ENCODE measurements around the gene ELANE. TPM values are rescaled to one million over a fixed set of nuclear protein-coding genes. Genes with fewer than 3 reads are reported as not detected.

Gene ELANE
- total and polyA plus RNA-seq, 9 of the 15 experiments (the other 6 are each of a cell fraction or from before 2014, with no cell fraction given), result not detected

- no peak for TF ChIP-seq ZNF609 (CRISPR knock-in tag; IDR thresholded peaks at IDR 0.05; ENCODE audit: borderline replicate concordance)
- no peak for TF ChIP-seq SETDB1 (IDR thresholded peaks at IDR 0.05; ENCODE audit: low read length)
- TF ChIP-seq MYC (IDR thresholded peaks at IDR 0.05; ENCODE audit: low read depth, low read length), result peak; percentile 32; the same call in 1 of the 2 replicates
- TF ChIP-seq MYC (CRISPR knock-in tag; IDR thresholded peaks at IDR 0.05; ENCODE audit: borderline replicate concordance, low read depth), result no peak
- no peak for TF ChIP-seq HMG20B (CRISPR knock-in tag; IDR thresholded peaks at IDR 0.05)
- peak in 1 of 2 experiments; percentile 8; a peak in 1 of 4 replicates for TF ChIP-seq TRIM24 (IDR thresholded peaks at IDR 0.05)
- TF ChIP-seq HNRNPLL (IDR thresholded peaks at IDR 0.05; ENCODE audit: low read depth, low read length, poor library complexity, severe bottlenecking), result peak; percentile 48
- TF ChIP-seq SNIP1 (IDR thresholded peaks at IDR 0.05; ENCODE audit: low read depth), result no peak
- TF ChIP-seq HEY1 (CRISPR knock-in tag; IDR thresholded peaks at IDR 0.05; ENCODE audit: borderline replicate concordance), result no peak
- TF ChIP-seq BCL6 (CRISPR knock-in tag; IDR thresholded peaks at IDR 0.05), result no peak
- 0 out of 2 replicates have a peak, but pooled peaks have one; percentile 74 for TF ChIP-seq PREB (CRISPR knock-in tag; IDR thresholded peaks at IDR 0.05)
- TF ChIP-seq CHD2 (IDR thresholded peaks at IDR 0.05; ENCODE audit: low read depth, low read length), result no peak
- TF ChIP-seq PHF8 (IDR thresholded peaks at IDR 0.05; ENCODE audit: borderline replicate concordance, low read length), result peak; percentile 85; the same call in 1 of the 2 replicates
- peak; percentile 29; the same call in 1 of the 2 replicates for TF ChIP-seq MTA1 (IDR thresholded peaks at IDR 0.05; ENCODE audit: borderline replicate concordance)
- TF ChIP-seq MCM3 (IDR thresholded peaks at IDR 0.05), result no peak
- TF ChIP-seq NUFIP1 (IDR thresholded peaks at IDR 0.05; ENCODE audit: partially characterized antibody), result no peak
- TF ChIP-seq SIN3A (IDR thresholded peaks at IDR 0.05; ENCODE audit: borderline replicate concordance in 2 of 2, control insufficient read depth in 1 of 2, low read depth in 2 of 2, low read length in 2 of 2), result peak; percentile 41 to 57; a peak in 2 of 4 replicates
- no peak for TF ChIP-seq KAT7 (CRISPR knock-in tag; IDR thresholded peaks at IDR 0.05; ENCODE audit: borderline replicate concordance)
- no peak for TF ChIP-seq MCM7 (IDR thresholded peaks at IDR 0.05)
- no peak for TF ChIP-seq ETV1 (tag; conservative IDR thresholded peaks at IDR 0.05; ENCODE audit: low read depth)
- TF ChIP-seq ATF1 (CRISPR knock-in tag; IDR thresholded peaks at IDR 0.05), result no peak
- TF ChIP-seq ATF1 (tag; IDR thresholded peaks at IDR 0.05), result peak; percentile 87
- no peak for TF ChIP-seq ZSCAN32 (CRISPR knock-in tag; IDR thresholded peaks at IDR 0.05)
Measured at GRCh38 chr19:892894-893689, 41.0 kb downstream of the ELANE start, which contains the start of the genes MED16 and RNU6-9 (continued).
